ENCODE measurements around the gene IDH2.

Gene IDH2

GRCh38 chr15:90071220-90071807 lies 31.0 kb downstream of the IDH2 start:
- no peak for TF ChIP-seq REST (IDR thresholded peaks at IDR 0.05; ENCODE audit: insufficient read depth in 1 of 2, low read depth in 2 of 2, low read length in 2 of 2)
- TF ChIP-seq TAF1 (IDR thresholded peaks at IDR 0.05; ENCODE audit: borderline replicate concordance, insufficient read depth, low read length): no peak
- TF ChIP-seq FOXP2 (optimal IDR thresholded peaks at IDR 0.05; ENCODE audit: borderline replicate concordance, extremely low read depth, extremely low read length, insufficient read depth): no peak
- no peak for TF ChIP-seq SIN3A (IDR thresholded peaks at IDR 0.05; ENCODE audit: borderline replicate concordance, insufficient read depth, low read length)
- TF ChIP-seq POLR2AphosphoS5 (IDR thresholded peaks at IDR 0.05; ENCODE audit: low read depth, low read length): no peak

GRCh38 chr15:90067953-90068606 lies 34.2 kb downstream of the IDH2 start:
- TF ChIP-seq TAF1 (IDR thresholded peaks at IDR 0.05; ENCODE audit: borderline replicate concordance, insufficient read depth, low read length): no peak
- TF ChIP-seq REST (IDR thresholded peaks at IDR 0.05; ENCODE audit: insufficient read depth in 1 of 2, low read depth in 2 of 2, low read length in 2 of 2): no peak
- TF ChIP-seq POLR2AphosphoS5 (IDR thresholded peaks at IDR 0.05; ENCODE audit: low read depth, low read length): no peak
- no peak for TF ChIP-seq SIN3A (IDR thresholded peaks at IDR 0.05; ENCODE audit: borderline replicate concordance, insufficient read depth, low read length)
- TF ChIP-seq FOXP2 (optimal IDR thresholded peaks at IDR 0.05; ENCODE audit: borderline replicate concordance, extremely low read depth, extremely low read length, insufficient read depth): no peak

- TF ChIP-seq FOXP2 (optimal IDR thresholded peaks at IDR 0.05; ENCODE audit: borderline replicate concordance, extremely low read depth, extremely low read length, insufficient read depth): no peak
- no peak for TF ChIP-seq POLR2AphosphoS5 (IDR thresholded peaks at IDR 0.05; ENCODE audit: low read depth, low read length)
- no peak for TF ChIP-seq TAF1 (IDR thresholded peaks at IDR 0.05; ENCODE audit: borderline replicate concordance, insufficient read depth, low read length)
- TF ChIP-seq REST (IDR thresholded peaks at IDR 0.05; ENCODE audit: insufficient read depth in 1 of 2, low read depth in 2 of 2, low read length in 2 of 2): no peak
- no peak for TF ChIP-seq SIN3A (IDR thresholded peaks at IDR 0.05; ENCODE audit: borderline replicate concordance, insufficient read depth, low read length)
Observed at GRCh38 chr15:90067181-90067952, 34.9 kb downstream of the IDH2 start.

DNA sequence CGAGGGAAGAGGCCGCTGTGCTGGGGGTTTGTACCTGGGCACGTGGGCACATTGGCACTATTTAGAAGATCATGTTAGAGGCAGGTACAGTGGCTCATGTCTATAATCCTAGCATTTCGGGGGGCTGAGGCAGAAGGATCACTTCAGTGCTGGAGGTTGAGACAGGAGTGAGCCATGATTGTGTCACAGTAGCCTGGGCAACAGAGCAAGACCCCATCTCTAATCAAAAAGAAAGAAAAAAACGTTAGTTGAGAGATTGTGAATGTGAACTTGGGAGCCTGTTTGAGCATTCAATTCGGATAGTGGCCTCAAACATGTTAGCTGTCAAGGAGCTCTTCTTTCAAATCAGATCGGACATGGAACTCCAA lies 36.6 kb downstream of the IDH2 start:
- TF ChIP-seq SIN3A (IDR thresholded peaks at IDR 0.05; ENCODE audit: borderline replicate concordance, insufficient read depth, low read length): no peak
- no peak for TF ChIP-seq TAF1 (IDR thresholded peaks at IDR 0.05; ENCODE audit: borderline replicate concordance, insufficient read depth, low read length)
- TF ChIP-seq REST (IDR thresholded peaks at IDR 0.05; ENCODE audit: insufficient read depth in 1 of 2, low read depth in 2 of 2, low read length in 2 of 2): no peak
- TF ChIP-seq POLR2AphosphoS5 (IDR thresholded peaks at IDR 0.05; ENCODE audit: low read depth, low read length): no peak
- TF ChIP-seq FOXP2 (optimal IDR thresholded peaks at IDR 0.05; ENCODE audit: borderline replicate concordance, extremely low read depth, extremely low read length, insufficient read depth): no peak

All from PFSK-1 (cell line).